Metanephros (tissue), 1 donor: Measurements from ENCODE around the gene NAT14. TPM values are rescaled to one million over a fixed set of nuclear protein-coding genes. Genes with fewer than 3 reads are reported as not detected.

Source experiments
- total RNA-seq: library from RNA; depleted of rRNA; stranded (reverse); fragments of >200 nt; gene quantifications from one replicate; pipeline ENCODE4 v1.2.3, GENCODE V29; 2014

Gene NAT14
- total RNA-seq, result 19.6 TPM

GRCh38 chr19:55484593-55485438 is at the start of gene NAT14:
Gene NAT14, plus strand, starts transcription at chr19:55485188. Its CDS starts 521 bp downstream, at chr19:55485709.

GRCh38 chr19:55443045-55443823 is 41.8 kb upstream of the NAT14 start, which contains the start of gene SHISA7:
Gene SHISA7, minus strand, starts transcription at chr19:55443300. Its CDS starts 437 bp downstream, at chr19:55442863.

GRCh38 chr19:55461259-55461973 is 23.6 kb upstream of the NAT14 start, which contains the start of gene ISOC2:
Gene ISOC2, minus strand, starts transcription at chr19:55461642. Its CDS starts 5,156 bp downstream, at chr19:55456486.

GRCh38 chr19:55464662-55465054 is 20.3 kb upstream of the NAT14 start, which contains the start of gene C19orf85:
Gene C19orf85, minus strand, starts transcription at chr19:55464751. Its CDS starts 197 bp downstream, at chr19:55464554.

GRCh38 chr19:55476100-55476775 is 8.8 kb upstream of the NAT14 start, which contains the start of gene ZNF628:
Gene ZNF628, plus strand, starts transcription at chr19:55476617. Its CDS starts 3,294 bp downstream, at chr19:55479911.

GRCh38 chr19:55487924-55488687 is 3.1 kb downstream of the NAT14 start, which contains the start of gene SSC5D:
Gene SSC5D, plus strand, starts transcription at chr19:55488436. Its CDS starts 154 bp downstream, at chr19:55488590.

Other genes starting within 250 kb of the NAT14 start
- gene PPP6R1, start 226.2 kb upstream of the NAT14 start, total RNA-seq, result 37.1 TPM
- 28.1 TPM for gene HSPBP1, start 205.1 kb upstream of the NAT14 start, total RNA-seq
- 11.2 TPM for gene BRSK1, start 201.2 kb upstream of the NAT14 start, total RNA-seq
- gene TMEM150B, start 159.8 kb upstream of the NAT14 start, total RNA-seq, result 2.1 TPM
- 22.5 TPM for gene KMT5C, start 145.3 kb upstream of the NAT14 start, total RNA-seq
- 0.12 TPM for gene COX6B2, start 130.5 kb upstream of the NAT14 start, total RNA-seq
- not detected for gene GARIN5B, start 121.9 kb upstream of the NAT14 start, total RNA-seq
- 0.41 TPM for gene IL11, start 114.7 kb upstream of the NAT14 start, total RNA-seq
- not detected for gene TMEM190, start 108.4 kb upstream of the NAT14 start, total RNA-seq
- 1.6 TPM for gene TMEM238, start 100.9 kb upstream of the NAT14 start, total RNA-seq
- 334 TPM for gene RPL28, start 99.3 kb upstream of the NAT14 start, total RNA-seq
- gene UBE2S, start 77.4 kb upstream of the NAT14 start, total RNA-seq, result 21.2 TPM
- gene SHISA7, start 41.9 kb upstream of the NAT14 start, total RNA-seq, result 0.12 TPM
- 80.6 TPM for gene ISOC2, start 23.5 kb upstream of the NAT14 start, total RNA-seq
- not detected for gene C19orf85, start 20.4 kb upstream of the NAT14 start, total RNA-seq
- 5.6 TPM for gene ZNF628, start 8.6 kb upstream of the NAT14 start, total RNA-seq
- 5.3 TPM for gene SSC5D, start 3.2 kb downstream of the NAT14 start, total RNA-seq
- 0.35 TPM for gene SBK2, start 51.9 kb downstream of the NAT14 start, total RNA-seq
- not detected for gene SBK3, start 60.4 kb downstream of the NAT14 start, total RNA-seq
- 10.0 TPM for gene ZNF579, start 95.7 kb downstream of the NAT14 start, total RNA-seq
- gene FIZ1, start 114.3 kb downstream of the NAT14 start, total RNA-seq, result 9.2 TPM
- gene ZNF524, start 115.1 kb downstream of the NAT14 start, total RNA-seq, result 13.3 TPM
- 10.3 TPM for gene ZNF865, start 120.5 kb downstream of the NAT14 start, total RNA-seq
- 14.7 TPM for gene ZNF784, start 139.4 kb downstream of the NAT14 start, total RNA-seq
- gene ZNF580, start 155.8 kb downstream of the NAT14 start, total RNA-seq, result 18.8 TPM
- 26.9 TPM for gene ZNF581, start 158.5 kb downstream of the NAT14 start, total RNA-seq
- 12.3 TPM for gene CCDC106, start 163.0 kb downstream of the NAT14 start, total RNA-seq
- gene U2AF2, start 169.8 kb downstream of the NAT14 start, total RNA-seq, result 150 TPM
- gene EPN1, start 190.0 kb downstream of the NAT14 start, total RNA-seq, result 110 TPM